GM23338 (cell line): Measurements from ENCODE around the gene ROBO1. TPM values are rescaled to one million over a fixed set of nuclear protein-coding genes. Genes with fewer than 3 reads are reported as not detected.

Source experiments
- ATAC-seq: fragments of 200-7000 bp; cut with Tn5 transposase; 3 replicates; pipeline ENCODE4 v1.9.1; 2020
- DNase-seq: peaks from one replicate; pipeline ENCODE4 v3.0.0-alpha.2; 2015; ENCODE audit warnings: low spot score
- H2AFZ ChIP-seq: fragments of 200-600 bp; sonication (generic); 2 replicates; pipeline ENCODE4 v1.8.0; 2016; ENCODE audit warnings: antibody characterized with exemption, mild to moderate bottlenecking, moderate library complexity
- H3F3A ChIP-seq: fragments of 200-600 bp; sonication (generic); replicated peaks from 2 replicates; pipeline ENCODE4 v1.8.0; 2017; ENCODE audit warnings: antibody characterized with exemption, mixed run types, low read depth
- H3K27ac ChIP-seq: fragments of 200-600 bp; sonication (generic); 2 replicates; pipeline ENCODE4 v1.6.1; 2016; ENCODE audit warnings: low read depth
- H3K27me3 ChIP-seq: fragments of 200-600 bp; sonication (generic); 2 replicates; pipeline ENCODE4 v1.8.0; 2016; ENCODE audit warnings: mild to moderate bottlenecking, mixed run types, moderate library complexity; ENCODE audit not compliant: insufficient read depth
- H3K36me3 ChIP-seq: fragments of 200-600 bp; sonication (generic); 2 replicates; pipeline ENCODE4 v1.8.0; 2016; ENCODE audit warnings: mild to moderate bottlenecking; ENCODE audit not compliant: insufficient read depth
- H3K4me1 ChIP-seq: fragments of 200-600 bp; sonication (generic); 2 replicates; pipeline ENCODE4 v1.8.0; 2016; ENCODE audit warnings: mild to moderate bottlenecking, moderate library complexity; ENCODE audit not compliant: insufficient read depth
- H3K4me2 ChIP-seq: fragments of 200-600 bp; sonication (generic); 2 replicates; pipeline ENCODE4 v1.7.1; 2017; ENCODE audit warnings: mixed run types
- H3K4me3 ChIP-seq: fragments of 200-600 bp; sonication (generic); 2 replicates; pipeline ENCODE4 v1.6.1; 2016; ENCODE audit warnings: mixed run types
- H3K79me2 ChIP-seq: fragments of 200-600 bp; sonication (generic); replicated peaks from 2 replicates; pipeline ENCODE4 v1.8.0; 2017; ENCODE audit warnings: mild to moderate bottlenecking; ENCODE audit not compliant: insufficient read depth
- H3K9me2 ChIP-seq: fragments of 200-600 bp; sonication (generic); 2 replicates; pipeline ENCODE4 v1.8.0; 2017; ENCODE audit not compliant: insufficient read depth
- H4K20me1 ChIP-seq: fragments of 200-600 bp; sonication (generic); replicated peaks from 2 replicates; pipeline ENCODE4 v1.8.0; 2017; ENCODE audit warnings: mild to moderate bottlenecking; ENCODE audit not compliant: insufficient read depth
- H3K27ac Mint-ChIP-seq: 2 replicates; pipeline ENCODE4 v1.8.0; 2020; ENCODE audit warnings: inconsistent platforms, mild to moderate bottlenecking, moderate library complexity, mixed read lengths
- H3K27me3 Mint-ChIP-seq: 3 replicates; pipeline ENCODE4 v1.8.0; 2022; ENCODE audit warnings: low read depth, mild to moderate bottlenecking, moderate library complexity, mixed read lengths, inconsistent platforms; ENCODE audit not compliant: insufficient read depth, poor library complexity
- H3K36me3 Mint-ChIP-seq: 3 replicates; pipeline ENCODE4 v1.8.0; 2021; ENCODE audit warnings: low read depth, mild to moderate bottlenecking, inconsistent platforms, moderate library complexity, mixed read lengths
- H3K4me1 Mint-ChIP-seq: 3 replicates; pipeline ENCODE4 v1.8.0; 2020; ENCODE audit warnings: mild to moderate bottlenecking, inconsistent platforms, mixed read lengths
- H3K4me3 Mint-ChIP-seq: 3 replicates; pipeline ENCODE4 v1.8.0; 2021; ENCODE audit warnings: moderate library complexity, mild to moderate bottlenecking, inconsistent platforms, mixed read lengths
- H3K9me3 Mint-ChIP-seq: 3 replicates; pipeline ENCODE4 v1.8.0; 2020; ENCODE audit warnings: moderate library complexity, mild to moderate bottlenecking, inconsistent platforms, mixed read lengths
- CREB1 ChIP-seq: fragments of 250-450 bp; sonication (Bioruptor Pico); IDR thresholded peaks from 2 replicates; pipeline ENCODE4 v1.5.0; 2020; ENCODE audit warnings: low read depth, mild to moderate bottlenecking, moderate library complexity
- ETS1 ChIP-seq: IDR thresholded peaks from 2 replicates; pipeline ENCODE4 v1.6.1; 2016; ENCODE audit warnings: antibody characterized with exemption
- EZH2 ChIP-seq: fragments of 200-600 bp; sonication (generic); IDR thresholded peaks from one replicate; pipeline ENCODE4 v1.8.0; 2017; ENCODE audit warnings: antibody characterized with exemption, mild to moderate bottlenecking, low read depth; ENCODE audit not compliant: unreplicated experiment
- POLR2AphosphoS5 ChIP-seq: IDR thresholded peaks from 2 replicates; pipeline ENCODE4 v1.6.1; 2016; ENCODE audit warnings: antibody characterized with exemption, low read depth
- ZNF114 ChIP-seq: fragments of 250-450 bp; sonication (Bioruptor Pico); IDR thresholded peaks from 2 replicates; pipeline ENCODE4 v1.5.0; 2020; ENCODE audit warnings: mild to moderate bottlenecking, moderate library complexity
- ZNF462 ChIP-seq: fragments of 250-450 bp; sonication (Bioruptor Pico); IDR thresholded peaks from 2 replicates; pipeline ENCODE4 v1.5.0; 2020; ENCODE audit warnings: mild to moderate bottlenecking, moderate library complexity
- polyA plus RNA-seq: library from polyadenylated mRNA; unstranded; fragments of >200 nt; fragmentation: Nextera tagmentation; extraction: Ambion mirVana; gene quantifications from 2 replicates; pipeline ENCODE4 v1.2.1, GENCODE V29; 2016
- total RNA-seq: library from RNA; depleted of rRNA; stranded (reverse); fragments of >200 nt; shearing (Covaris generic); gene quantifications from 2 replicates; pipeline ENCODE4 v1.2.3, GENCODE V29; 2014

The ROBO1 gene
- total and polyA plus RNA-seq, 2 experiments from 2014 or later = 19.2 to 78.3 TPM

- TF ChIP-seq ETS1 = no peak
Measured at GRCh38 chr3:79436387-79436786, 331.4 kb downstream of the ROBO1 start (continued).

GRCh38 chr3:79427081-79427480 is 340.7 kb downstream of the ROBO1 start:
- no peak overlapping the region for H3K27ac Mint-ChIP-seq
- H3K27me3 Mint-ChIP-seq = peaks cover 2% of the 10 kb centered on the region
- Histone ChIP-seq H3K27me3 (no peaks in the 10 kb centered on the region), H3K9me2 (no peaks in the 10 kb centered on the region), H3F3A (no peaks in the 10 kb centered on the region), H3K4me2 (no peak overlapping the region), H3K4me1 (no peaks in the 10 kb centered on the region), H4K20me1 (no peaks in the 10 kb centered on the region), H3K27ac (no peak overlapping the region), H3K36me3 (no peaks in the 10 kb centered on the region), H3K79me2 (no peaks in the 10 kb centered on the region), H2AFZ (no peak overlapping the region), H3K4me3 (no peak overlapping the region)
- no peaks in the 10 kb centered on the region for H3K4me1 Mint-ChIP-seq
- ATAC-seq = no peak
- H3K4me3 Mint-ChIP-seq = no peak overlapping the region
- DNase-seq = no peak
- H3K9me3 Mint-ChIP-seq = no peaks in the 10 kb centered on the region
- H3K36me3 Mint-ChIP-seq = no peaks in the 10 kb centered on the region
- TF ChIP-seq ZNF114 (no peak), EZH2 (no peak), CREB1 (no peak), POLR2AphosphoS5 (no peak), ETS1 (no peak), ZNF462 (CRISPR knock-in tag) (no peak)
